Smooth muscle cell (in vitro differentiated cells): ENCODE results near the gene SERPINA3. TPM values are rescaled to one million over a fixed set of nuclear protein-coding genes. Genes with fewer than 3 reads are reported as not detected.

Source experiments
- DNase-seq: peaks from one replicate; lab custom pipeline; 2025; ENCODE audit not compliant: unreplicated experiment; lab: John Stamatoyannopoulos, UW
- H2AFZ ChIP-seq: fragments of 200-600 bp; sonication (generic); 2 replicates; pipeline ENCODE4 v1.6.0; 2016; ENCODE audit warnings: antibody characterized with exemption, low read depth, mild to moderate bottlenecking
- H3F3A ChIP-seq: fragments of 200-600 bp; sonication (generic); 2 replicates; pipeline ENCODE4 v1.6.0; 2017; ENCODE audit warnings: antibody characterized with exemption, low read depth
- H3K27ac ChIP-seq: fragments of 200-600 bp; sonication (generic); 2 replicates; pipeline ENCODE4 v1.5.1; 2016; ENCODE audit warnings: low read depth, mild to moderate bottlenecking
- H3K27me3 ChIP-seq: fragments of 200-600 bp; sonication (generic); 2 replicates; pipeline ENCODE4 v1.6.1; 2016; ENCODE audit warnings: low read depth, mild to moderate bottlenecking
- H3K36me3 ChIP-seq: fragments of 200-600 bp; sonication (generic); 2 replicates; pipeline ENCODE4 v1.5.1; 2016; ENCODE audit warnings: low read depth
- H3K4me1 ChIP-seq: fragments of 200-600 bp; sonication (generic); 2 replicates; pipeline ENCODE4 v1.5.1; 2016; ENCODE audit warnings: low read depth
- H3K4me2 ChIP-seq: fragments of 200-600 bp; sonication (generic); 2 replicates; pipeline ENCODE4 v1.6.0; 2016; ENCODE audit warnings: mild to moderate bottlenecking
- H3K4me3 ChIP-seq: fragments of 200-600 bp; sonication (generic); 2 replicates; pipeline ENCODE4 v1.5.1; 2016; ENCODE audit warnings: mild to moderate bottlenecking
- H3K79me2 ChIP-seq: fragments of 200-600 bp; sonication (generic); 2 replicates; pipeline ENCODE4 v1.6.0; 2016; ENCODE audit warnings: low read depth, mild to moderate bottlenecking
- H3K9ac ChIP-seq: fragments of 200-600 bp; sonication (generic); 2 replicates; pipeline ENCODE4 v1.6.0; 2016; ENCODE audit warnings: low read depth
- H3K9me3 ChIP-seq: fragments of 200-600 bp; sonication (generic); replicated peaks from 2 replicates; pipeline ENCODE4 v1.5.1; 2016; ENCODE audit warnings: low read depth
- H4K20me1 ChIP-seq: fragments of 200-600 bp; sonication (generic); 2 replicates; pipeline ENCODE4 v1.6.0; 2016; ENCODE audit warnings: low read depth
- WGBS: methylation state at CpG from one replicate; pipeline ENCODE4 v1.1.7; 2016; ENCODE audit warnings: low lambda C conversion rate; 5-methylcytosine and 5-hydroxymethylcytosine counted together
- polyA plus RNA-seq: library from polyadenylated mRNA; unstranded; fragments of >200 nt; fragmentation: Nextera tagmentation; extraction: Ambion mirVana; gene quantifications from 2 replicates; pipeline ENCODE4 v1.2.1, GENCODE V29; 2016
- total RNA-seq: library from RNA; depleted of rRNA; stranded (reverse); fragments of >200 nt; gene quantifications from 2 replicates; pipeline ENCODE4 v1.2.3, GENCODE V29; 2014
- TF ChIP-seq, protein P1 (sequence below): fragments of 200-600 bp; sonication (generic); IDR thresholded peaks from 2 replicates; pipeline ENCODE4 v1.5.1; 2017; ENCODE audit warnings: borderline replicate concordance, mild to moderate bottlenecking, antibody characterized with exemption; ENCODE audit not compliant: insufficient read depth, poor library complexity, severe bottlenecking

Gene SERPINA3
- total and polyA plus RNA-seq, 2 experiments from 2014 or later, result 0.45 to 3.2 TPM

DNA sequence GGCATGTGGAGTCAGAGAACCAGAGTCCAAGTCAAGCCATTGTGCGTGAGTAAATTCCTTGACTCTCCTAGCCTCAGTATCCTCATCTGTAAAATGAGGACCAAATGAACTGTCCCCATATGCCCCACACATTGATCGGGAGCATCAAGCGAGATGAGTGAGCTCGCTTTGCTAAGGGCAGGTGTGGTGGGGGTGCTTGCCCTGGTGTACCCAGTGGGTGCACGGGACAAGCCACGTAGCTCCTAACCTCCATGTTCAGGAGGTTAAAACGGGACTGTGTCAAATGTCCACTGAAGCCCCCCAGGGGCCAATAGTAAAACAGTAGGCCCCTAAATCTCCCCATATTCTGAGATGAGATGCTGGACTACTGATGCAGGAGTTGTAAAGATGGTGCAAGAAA lies 60.9 kb downstream of the SERPINA3 start:
- Histone ChIP-seq H3F3A (no peaks in the 10 kb centered on the region), H3K4me2 (no peak overlapping the region), H3K79me2 (no peaks in the 10 kb centered on the region), H3K27me3 (peaks cover 8% of the 10 kb centered on the region), H3K9ac (no peak overlapping the region), H3K4me3 (no peak overlapping the region), H2AFZ (no peak overlapping the region), H3K9me3 (no peaks in the 10 kb centered on the region), H3K4me1 (no peaks in the 10 kb centered on the region), H3K27ac (no peak overlapping the region), H3K36me3 (no peaks in the 10 kb centered on the region), H4K20me1 (no peaks in the 10 kb centered on the region)
- 90% methylated on average over 7 of the region's 7 CpGs for WGBS
- no peak for DNase-seq
- TF ChIP-seq, protein P1, sequence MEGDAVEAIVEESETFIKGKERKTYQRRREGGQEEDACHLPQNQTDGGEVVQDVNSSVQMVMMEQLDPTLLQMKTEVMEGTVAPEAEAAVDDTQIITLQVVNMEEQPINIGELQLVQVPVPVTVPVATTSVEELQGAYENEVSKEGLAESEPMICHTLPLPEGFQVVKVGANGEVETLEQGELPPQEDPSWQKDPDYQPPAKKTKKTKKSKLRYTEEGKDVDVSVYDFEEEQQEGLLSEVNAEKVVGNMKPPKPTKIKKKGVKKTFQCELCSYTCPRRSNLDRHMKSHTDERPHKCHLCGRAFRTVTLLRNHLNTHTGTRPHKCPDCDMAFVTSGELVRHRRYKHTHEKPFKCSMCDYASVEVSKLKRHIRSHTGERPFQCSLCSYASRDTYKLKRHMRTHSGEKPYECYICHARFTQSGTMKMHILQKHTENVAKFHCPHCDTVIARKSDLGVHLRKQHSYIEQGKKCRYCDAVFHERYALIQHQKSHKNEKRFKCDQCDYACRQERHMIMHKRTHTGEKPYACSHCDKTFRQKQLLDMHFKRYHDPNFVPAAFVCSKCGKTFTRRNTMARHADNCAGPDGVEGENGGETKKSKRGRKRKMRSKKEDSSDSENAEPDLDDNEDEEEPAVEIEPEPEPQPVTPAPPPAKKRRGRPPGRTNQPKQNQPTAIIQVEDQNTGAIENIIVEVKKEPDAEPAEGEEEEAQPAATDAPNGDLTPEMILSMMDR, result no peak

Other genes starting within 250 kb of the SERPINA3 start
- not detected in 2 replicates for gene SERPINA2, start 245.7 kb upstream of the SERPINA3 start, total RNA-seq
- not detected in 2 replicates for gene SERPINA2, start 245.7 kb upstream of the SERPINA3 start, polyA plus RNA-seq
- 0.22 and 1.8 TPM in 2 replicates for gene SERPINA1, start 223.8 kb upstream of the SERPINA3 start, total RNA-seq
- 2.4 and 3.4 TPM in 2 replicates for gene SERPINA1, start 223.8 kb upstream of the SERPINA3 start, polyA plus RNA-seq
- not detected in 2 replicates for gene SERPINA11, start 159.6 kb upstream of the SERPINA3 start, total RNA-seq
- gene SERPINA11, start 159.6 kb upstream of the SERPINA3 start, polyA plus RNA-seq, result not detected in 2 replicates
- not detected in 2 replicates for gene SERPINA9, start 136.2 kb upstream of the SERPINA3 start, total RNA-seq
- not detected in 2 replicates for gene SERPINA9, start 136.2 kb upstream of the SERPINA3 start, polyA plus RNA-seq
- not detected in 2 replicates for gene SERPINA12, start 102.9 kb upstream of the SERPINA3 start, total RNA-seq
- gene SERPINA12, start 102.9 kb upstream of the SERPINA3 start, polyA plus RNA-seq, result not detected in 2 replicates
- gene SERPINA4, start 50.9 kb upstream of the SERPINA3 start, total RNA-seq, result not detected in 2 replicates
- gene SERPINA4, start 50.9 kb upstream of the SERPINA3 start, polyA plus RNA-seq, result not detected in 2 replicates
- 0.27 TPM in 2 replicates for gene SERPINA5, start 31.0 kb upstream of the SERPINA3 start, total RNA-seq
- 0.43 TPM in 1 of 2 replicates, not detected in the other for gene SERPINA5, start 31.0 kb upstream of the SERPINA3 start, polyA plus RNA-seq
- gene GSC, start 157.7 kb downstream of the SERPINA3 start, total RNA-seq, result not detected in 2 replicates
- gene GSC, start 157.7 kb downstream of the SERPINA3 start, polyA plus RNA-seq, result not detected in 2 replicates